Natural killer cell (primary cell): ENCODE data around the gene PLEKHD1. TPM values are rescaled to one million over a fixed set of nuclear protein-coding genes. Genes with fewer than 3 reads are reported as not detected.

Source experiments
- ATAC-seq, 3 donors: fragments of 150-1000 bp in 2 of 3; fragments of 200-7000 bp in 1 of 3; cut with Tn5 transposase; 1 replicate in 1 of 3; 2 replicates in 2 of 3; pipeline ENCODE4 v1.10.0; 2021; ENCODE audit warnings: mild to moderate bottlenecking in 2 of 3, moderate library complexity in 2 of 3
- DNase-seq, 2 donors: peaks; one replicate each; pipeline versions ENCODE4 v3.0.0 to v3.0.0-alpha.2; 2013 to 2021; ENCODE audit warnings: mixed read lengths in 1 of 2
- H3K27ac ChIP-seq: one replicate; pipeline ENCODE4 v1.5.1; 2013; ENCODE audit warnings: mild to moderate bottlenecking, low read length
- H3K27me3 ChIP-seq: one replicate; pipeline ENCODE4 v1.6.1; 2013; ENCODE audit warnings: low read length; ENCODE audit not compliant: control insufficient read depth, insufficient read depth
- H3K36me3 ChIP-seq: one replicate; pipeline ENCODE4 v1.6.1; 2013; ENCODE audit warnings: low read length; ENCODE audit not compliant: control insufficient read depth, insufficient read depth
- H3K4me1 ChIP-seq: one replicate; pipeline ENCODE4 v1.6.1; 2013; ENCODE audit warnings: low read length; ENCODE audit not compliant: control insufficient read depth, insufficient read depth
- H3K4me3 ChIP-seq: one replicate; pipeline ENCODE4 v1.5.1; 2013; ENCODE audit warnings: low read length
- H3K9me3 ChIP-seq: one replicate; pipeline ENCODE4 v1.6.1; 2013; ENCODE audit warnings: low read length; ENCODE audit not compliant: control insufficient read depth, insufficient read depth
- H3K27ac Mint-ChIP-seq, 2 donors: one replicate each; pipeline ENCODE4 v1.8.0; 2022; ENCODE audit warnings: mild to moderate bottlenecking in 2 of 2, mixed read lengths in 2 of 2, moderate library complexity in 1 of 2
- H3K27me3 Mint-ChIP-seq, 2 donors: one replicate each; pipeline ENCODE4 v1.8.0; 2022; ENCODE audit warnings: low read depth in 2 of 2, mixed read lengths in 2 of 2
- H3K36me3 Mint-ChIP-seq: one replicate; pipeline ENCODE4 v1.8.0; 2022; ENCODE audit warnings: mixed read lengths
- H3K4me1 Mint-ChIP-seq, 2 donors: one replicate each; pipeline ENCODE4 v1.8.0; 2022; ENCODE audit warnings: mixed read lengths in 2 of 2
- H3K4me3 Mint-ChIP-seq: one replicate; pipeline ENCODE4 v1.8.0; 2022; ENCODE audit warnings: mild to moderate bottlenecking, moderate library complexity, mixed read lengths
- H3K9me3 Mint-ChIP-seq, 2 donors: one replicate each; pipeline ENCODE4 v1.8.0; 2022; ENCODE audit warnings: mixed read lengths in 2 of 2
- WGBS: methylation state at CpG from one replicate; pipeline ENCODE4 v1.1.7; 2013; ENCODE audit warnings: missing lambda C conversion rate; ENCODE audit not compliant: insufficient coverage; 5-methylcytosine and 5-hydroxymethylcytosine counted together
- intact Hi-C: fragments of 100-400 bp; cut with micrococcal nuclease; formaldehyde crosslinking; loops from one replicate; pipeline ENCODE4 v1.14.2; 2022
- total RNA-seq, 4 donors: library from RNA; stranded (reverse); fragments of 120-200 nt in 1 of 4; gene quantifications; one replicate each; pipeline versions ENCODE4 v1.2.3 to v1.2.4, GENCODE V29; 2013 to 2022
- TF ChIP-seq, protein P1 (sequence below): fragments of 200-600 bp; IDR thresholded peaks from one replicate; pipeline ENCODE4 v1.8.0; 2022; ENCODE audit warnings: antibody characterized with exemption

PLEKHD1 gene
- total RNA-seq, 3 donors from 2014 or later (not counting 1 experiment from before 2014, with no cell fraction given) = 0.78 to 1.0 (median 0.93) TPM

DNA sequence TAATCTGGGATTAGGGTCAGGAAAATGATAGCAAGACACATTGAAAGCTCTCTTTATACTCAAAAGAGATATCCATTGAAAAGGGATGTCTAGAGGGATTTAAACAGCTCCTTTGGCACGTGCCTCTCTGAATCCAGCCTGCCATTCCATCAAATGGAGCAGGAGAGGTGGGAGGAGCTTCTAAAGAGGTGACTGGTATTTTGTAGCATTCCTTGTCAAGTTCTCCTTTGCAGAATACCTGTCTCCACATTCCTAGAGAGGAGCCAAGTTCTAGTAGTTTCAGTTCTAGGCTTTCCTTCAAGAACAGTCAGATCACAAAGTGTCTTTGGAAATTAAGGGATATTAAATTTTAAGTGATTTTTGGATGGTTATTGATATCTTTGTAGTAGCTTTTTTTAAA, 25.4 kb upstream of the PLEKHD1 start:
- Mint-ChIP-seq H3K4me3 (no peak overlapping the region), H3K4me1 (no peaks in the 10 kb centered on the region), H3K27ac (no peak overlapping the region), H3K36me3 (peaks cover 20% of the 10 kb centered on the region), H3K27me3 (no peaks in the 10 kb centered on the region), H3K9me3 (no peaks in the 10 kb centered on the region)
- WGBS = 79% methylated on average over 1 of the region's 1 CpG
- DNase-seq (no peak), ATAC-seq (no peak)
- no peaks in the 10 kb centered on the region for H3K4me1 ChIP-seq
- intact Hi-C loops = no loop called here
- H3K27me3 ChIP-seq = no peaks in the 10 kb centered on the region
- peaks cover 48% of the 10 kb centered on the region for H3K36me3 ChIP-seq
- H3K27ac ChIP-seq = no peak overlapping the region
- no peak overlapping the region for H3K4me3 ChIP-seq
- TF ChIP-seq, protein P1, sequence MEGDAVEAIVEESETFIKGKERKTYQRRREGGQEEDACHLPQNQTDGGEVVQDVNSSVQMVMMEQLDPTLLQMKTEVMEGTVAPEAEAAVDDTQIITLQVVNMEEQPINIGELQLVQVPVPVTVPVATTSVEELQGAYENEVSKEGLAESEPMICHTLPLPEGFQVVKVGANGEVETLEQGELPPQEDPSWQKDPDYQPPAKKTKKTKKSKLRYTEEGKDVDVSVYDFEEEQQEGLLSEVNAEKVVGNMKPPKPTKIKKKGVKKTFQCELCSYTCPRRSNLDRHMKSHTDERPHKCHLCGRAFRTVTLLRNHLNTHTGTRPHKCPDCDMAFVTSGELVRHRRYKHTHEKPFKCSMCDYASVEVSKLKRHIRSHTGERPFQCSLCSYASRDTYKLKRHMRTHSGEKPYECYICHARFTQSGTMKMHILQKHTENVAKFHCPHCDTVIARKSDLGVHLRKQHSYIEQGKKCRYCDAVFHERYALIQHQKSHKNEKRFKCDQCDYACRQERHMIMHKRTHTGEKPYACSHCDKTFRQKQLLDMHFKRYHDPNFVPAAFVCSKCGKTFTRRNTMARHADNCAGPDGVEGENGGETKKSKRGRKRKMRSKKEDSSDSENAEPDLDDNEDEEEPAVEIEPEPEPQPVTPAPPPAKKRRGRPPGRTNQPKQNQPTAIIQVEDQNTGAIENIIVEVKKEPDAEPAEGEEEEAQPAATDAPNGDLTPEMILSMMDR = no peak
- no peaks in the 10 kb centered on the region for H3K9me3 ChIP-seq

DNA sequence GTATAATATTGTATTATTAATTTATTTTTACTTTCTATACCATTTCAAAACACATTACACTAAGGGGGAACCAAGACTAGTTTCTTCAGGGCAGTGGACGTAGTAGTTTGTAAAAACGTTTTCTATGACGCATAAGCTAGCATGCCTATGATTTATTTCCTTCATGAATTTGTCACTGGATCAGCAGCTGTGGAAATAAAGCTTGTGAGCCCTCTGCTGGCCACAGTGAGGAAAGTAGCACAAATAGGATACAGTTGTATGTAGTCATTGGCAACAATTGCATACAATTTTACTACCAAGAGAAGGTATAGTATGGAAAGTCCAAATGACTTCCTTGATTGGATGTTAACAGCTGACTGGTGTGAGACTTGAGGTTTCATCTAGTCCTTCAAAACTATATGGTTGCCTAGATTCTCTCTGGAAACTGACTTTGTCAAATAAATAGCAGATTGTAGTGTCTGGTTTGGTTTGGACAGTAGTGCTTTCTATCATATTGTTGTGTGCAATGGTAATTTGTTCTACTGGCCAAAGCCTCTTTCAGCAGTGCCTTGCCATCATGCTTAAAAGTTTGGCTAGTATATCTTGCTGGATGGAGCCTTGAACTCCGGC, 24.3 kb upstream of the PLEKHD1 start:
- intact Hi-C loops = loop anchor here (1.0 kb wide), 2 partner anchors 218 to 331 kb away; no protein-coding TSS in a partner anchor
- Histone ChIP-seq H3K9me3 (no peaks in the 10 kb centered on the region), H3K27ac (no peak overlapping the region), H3K36me3 (peaks cover 43% of the 10 kb centered on the region), H3K27me3 (no peaks in the 10 kb centered on the region), H3K4me1 (no peaks in the 10 kb centered on the region), H3K4me3 (no peak overlapping the region)
- Mint-ChIP-seq H3K27ac (peak overlapping the region in 1 of 2 donors; percentile 38), H3K9me3 (no peaks in the 10 kb centered on the region), H3K4me1 (no peaks in the 10 kb centered on the region), H3K4me3 (no peak overlapping the region), H3K36me3 (peaks cover 20% of the 10 kb centered on the region), H3K27me3 (no peaks in the 10 kb centered on the region)
- peak; percentile 67 to 84 (median 82) for ATAC-seq
- TF ChIP-seq, protein P1 = peak; percentile 62
- 44% methylated on average over 4 of the region's 4 CpGs for WGBS
- DNase-seq = peak in 1 of 2 donors; percentile 73

DNA sequence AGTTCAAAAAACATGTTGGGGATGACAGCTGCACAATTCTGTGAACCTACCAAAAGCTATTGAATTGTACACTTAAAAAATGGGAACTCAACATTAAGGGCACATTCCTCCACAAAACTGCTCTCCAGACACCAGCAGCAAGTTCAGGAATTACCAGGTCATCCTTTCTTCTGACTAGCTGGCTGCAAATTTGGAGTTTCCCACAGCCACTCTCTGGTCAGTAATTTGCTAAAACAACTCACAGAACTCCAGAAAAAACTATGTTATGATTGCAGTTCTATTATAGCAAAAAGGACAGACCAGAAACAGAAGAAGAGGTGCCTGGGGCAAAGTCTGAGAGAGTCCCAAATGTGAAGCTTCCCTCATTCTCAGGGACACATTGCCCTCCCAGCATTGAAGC, 20.1 kb upstream of the PLEKHD1 start:
- Mint-ChIP-seq H3K27me3 (no peaks in the 10 kb centered on the region), H3K27ac (no peak overlapping the region), H3K36me3 (no peaks in the 10 kb centered on the region), H3K9me3 (no peaks in the 10 kb centered on the region), H3K4me1 (no peaks in the 10 kb centered on the region), H3K4me3 (no peak overlapping the region)
- TF ChIP-seq, protein P1 = no peak
- Histone ChIP-seq H3K27me3 (no peaks in the 10 kb centered on the region), H3K9me3 (no peaks in the 10 kb centered on the region), H3K4me1 (no peaks in the 10 kb centered on the region), H3K36me3 (peaks cover 15% of the 10 kb centered on the region), H3K4me3 (no peak overlapping the region), H3K27ac (no peak overlapping the region)
- intact Hi-C loops = no loop called here
- DNase-seq (no peak), ATAC-seq (no peak)

DNA sequence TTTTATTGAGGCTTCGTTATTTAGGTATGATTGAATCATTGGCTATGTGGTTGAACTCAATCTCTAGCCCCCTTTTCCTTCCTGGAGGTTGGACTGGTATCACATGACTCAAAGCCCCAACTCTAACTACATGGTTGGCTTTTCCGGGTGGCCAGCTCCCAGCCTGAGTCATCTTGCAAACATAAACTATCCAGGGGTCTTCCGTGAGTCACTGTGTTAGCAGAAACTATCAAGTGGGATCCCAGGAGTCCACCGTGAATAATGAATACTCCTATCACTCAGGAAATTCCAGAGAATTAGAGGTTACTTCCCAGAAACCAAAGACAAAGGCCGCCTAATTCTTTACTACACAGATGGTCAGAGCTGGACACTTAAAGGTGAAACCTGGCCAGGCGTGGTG, 19.7 kb upstream of the PLEKHD1 start:
- Histone ChIP-seq H3K4me1 (no peaks in the 10 kb centered on the region), H3K27me3 (no peaks in the 10 kb centered on the region), H3K27ac (no peak overlapping the region), H3K36me3 (peaks cover 15% of the 10 kb centered on the region), H3K4me3 (no peak overlapping the region), H3K9me3 (no peaks in the 10 kb centered on the region)
- WGBS = 90% methylated on average over 5 of the region's 6 CpGs
- no peaks in the 10 kb centered on the region for H3K4me1 Mint-ChIP-seq
- ATAC-seq = no peak
- H3K27ac Mint-ChIP-seq = no peak overlapping the region
- H3K27me3 Mint-ChIP-seq = no peaks in the 10 kb centered on the region
- DNase-seq = no peak
- no peaks in the 10 kb centered on the region for H3K36me3 Mint-ChIP-seq
- TF ChIP-seq, protein P1 = no peak
- intact Hi-C loops = no loop called here
- no peaks in the 10 kb centered on the region for H3K9me3 Mint-ChIP-seq
- no peak overlapping the region for H3K4me3 Mint-ChIP-seq
